ENCODE measurements around the gene MACC1.

DNA sequence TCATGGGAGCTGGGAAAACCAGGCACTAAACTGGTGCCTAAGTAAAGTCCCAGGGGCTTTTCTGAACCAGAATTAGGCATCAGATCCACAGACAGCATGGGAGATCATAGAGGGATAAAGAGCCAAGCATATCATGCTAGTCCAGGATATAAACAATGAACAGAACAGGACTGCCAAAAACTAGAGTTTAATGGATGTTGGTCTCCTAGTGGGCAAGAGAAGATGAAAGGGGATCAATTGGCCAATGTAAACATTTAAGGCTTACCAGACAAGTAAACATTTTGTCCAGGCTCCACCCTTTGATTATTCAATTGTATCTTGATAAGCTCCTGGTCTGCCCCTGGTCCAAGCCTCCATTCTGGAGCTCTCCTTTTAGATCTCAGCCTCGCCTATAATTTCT, 18.9 kb downstream of the MACC1 start:
- TF ChIP-seq CTCF (optimal IDR thresholded peaks at IDR 0.05 in 1 of 3, IDR thresholded peaks at IDR 0.05 in 1 of 3, conservative IDR thresholded peaks at IDR 0.05 in 1 of 3; ENCODE audit: extremely low read depth in 1 of 3, insufficient read depth in 2 of 3, low read length in 3 of 3) (no peak), EZH2 (IDR thresholded peaks at IDR 0.05; ENCODE audit: low read length) (no peak)

Data from keratinocyte (primary cell).